C4-2B (cell line): ENCODE measurements around the gene ASXL1.
A peak's percentile ranks its signal among the peaks of the same experiment; 100 is the strongest.

Experiments
- H3K27ac ChIP-seq: fragments of 450-650 bp; 2 replicates; pipeline ENCODE4 v1.5.1; 2017
- ZFX ChIP-seq: fragments of 450-650 bp; IDR thresholded peaks from 2 replicates; pipeline ENCODE4 v1.6.1; 2017
- TF ChIP-seq, protein P1 (sequence below): fragments of 450-650 bp; conservative IDR thresholded peaks from 2 replicates; pipeline ENCODE4 v1.5.1; 2017; ENCODE audit warnings: mild to moderate bottlenecking

ASXL1 gene

DNA sequence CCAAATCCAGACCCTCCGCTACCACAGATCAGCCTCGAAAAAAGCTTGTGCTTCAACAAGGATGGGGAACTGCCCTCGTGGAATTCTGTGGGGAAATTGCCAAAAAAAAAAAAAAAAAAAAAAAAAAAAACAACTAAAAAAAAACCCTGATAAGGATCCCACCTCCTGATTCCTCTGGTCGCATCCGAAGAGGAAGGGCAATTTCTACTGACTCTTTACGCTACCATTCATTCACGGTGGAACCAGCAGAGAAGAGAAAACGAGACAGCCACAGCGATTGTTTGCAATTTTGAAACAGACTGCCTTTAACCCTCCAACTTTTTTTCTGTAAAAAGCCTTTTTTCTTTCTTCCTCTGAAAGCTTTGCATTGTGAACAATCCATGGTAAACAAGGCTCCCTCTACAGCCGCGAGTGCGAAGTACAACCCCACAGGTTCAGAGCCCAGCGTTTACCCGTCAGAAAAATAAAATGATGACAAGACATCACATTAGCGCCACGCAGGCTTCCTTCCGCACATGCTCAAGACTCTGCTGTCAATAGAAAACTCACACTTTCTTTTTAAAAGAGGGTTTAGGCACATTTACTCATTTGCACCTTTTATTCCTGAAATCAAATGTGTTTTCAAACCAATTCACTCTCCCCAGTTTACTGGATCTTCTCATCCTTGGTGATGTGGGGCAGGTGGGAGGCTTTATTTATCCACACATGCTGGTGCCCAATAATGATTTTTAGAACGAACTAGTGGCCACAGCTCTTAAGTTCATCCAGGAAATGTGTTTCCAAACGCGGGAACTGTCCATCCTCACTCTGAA, 127.0 kb downstream of the ASXL1 start:
- TF ChIP-seq, protein P1, sequence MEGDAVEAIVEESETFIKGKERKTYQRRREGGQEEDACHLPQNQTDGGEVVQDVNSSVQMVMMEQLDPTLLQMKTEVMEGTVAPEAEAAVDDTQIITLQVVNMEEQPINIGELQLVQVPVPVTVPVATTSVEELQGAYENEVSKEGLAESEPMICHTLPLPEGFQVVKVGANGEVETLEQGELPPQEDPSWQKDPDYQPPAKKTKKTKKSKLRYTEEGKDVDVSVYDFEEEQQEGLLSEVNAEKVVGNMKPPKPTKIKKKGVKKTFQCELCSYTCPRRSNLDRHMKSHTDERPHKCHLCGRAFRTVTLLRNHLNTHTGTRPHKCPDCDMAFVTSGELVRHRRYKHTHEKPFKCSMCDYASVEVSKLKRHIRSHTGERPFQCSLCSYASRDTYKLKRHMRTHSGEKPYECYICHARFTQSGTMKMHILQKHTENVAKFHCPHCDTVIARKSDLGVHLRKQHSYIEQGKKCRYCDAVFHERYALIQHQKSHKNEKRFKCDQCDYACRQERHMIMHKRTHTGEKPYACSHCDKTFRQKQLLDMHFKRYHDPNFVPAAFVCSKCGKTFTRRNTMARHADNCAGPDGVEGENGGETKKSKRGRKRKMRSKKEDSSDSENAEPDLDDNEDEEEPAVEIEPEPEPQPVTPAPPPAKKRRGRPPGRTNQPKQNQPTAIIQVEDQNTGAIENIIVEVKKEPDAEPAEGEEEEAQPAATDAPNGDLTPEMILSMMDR: peak; percentile 91
- no peak for TF ChIP-seq ZFX
- H3K27ac ChIP-seq: peak overlapping the region; percentile 84

GRCh38 chr20:32485770-32486478, 127.8 kb downstream of the ASXL1 start:
- no peak overlapping the region for H3K27ac ChIP-seq
- no peak for TF ChIP-seq ZFX
- TF ChIP-seq, protein P1: no peak

DNA sequence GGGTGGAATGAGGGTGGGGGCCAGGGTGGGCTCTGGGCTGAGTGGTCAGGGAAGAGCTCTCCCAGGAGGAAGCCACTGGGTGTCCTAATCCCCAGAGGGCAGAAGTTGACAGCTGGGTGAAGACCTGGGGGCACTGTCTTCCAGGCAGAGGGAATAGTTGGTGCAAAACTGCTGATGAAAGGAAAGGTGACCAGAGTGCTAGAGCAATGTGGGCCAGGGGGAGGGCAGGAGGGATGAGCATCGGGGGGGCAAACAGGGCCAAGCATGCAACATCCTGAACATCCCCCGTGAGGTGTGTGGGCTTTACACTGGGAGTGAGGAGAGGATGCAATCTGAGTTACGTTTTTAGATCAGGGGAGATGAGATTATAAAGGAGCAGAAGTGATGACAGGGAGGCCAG, 129.2 kb downstream of the ASXL1 start:
- no peak overlapping the region for H3K27ac ChIP-seq
- TF ChIP-seq, protein P1: no peak
- no peak for TF ChIP-seq ZFX

DNA sequence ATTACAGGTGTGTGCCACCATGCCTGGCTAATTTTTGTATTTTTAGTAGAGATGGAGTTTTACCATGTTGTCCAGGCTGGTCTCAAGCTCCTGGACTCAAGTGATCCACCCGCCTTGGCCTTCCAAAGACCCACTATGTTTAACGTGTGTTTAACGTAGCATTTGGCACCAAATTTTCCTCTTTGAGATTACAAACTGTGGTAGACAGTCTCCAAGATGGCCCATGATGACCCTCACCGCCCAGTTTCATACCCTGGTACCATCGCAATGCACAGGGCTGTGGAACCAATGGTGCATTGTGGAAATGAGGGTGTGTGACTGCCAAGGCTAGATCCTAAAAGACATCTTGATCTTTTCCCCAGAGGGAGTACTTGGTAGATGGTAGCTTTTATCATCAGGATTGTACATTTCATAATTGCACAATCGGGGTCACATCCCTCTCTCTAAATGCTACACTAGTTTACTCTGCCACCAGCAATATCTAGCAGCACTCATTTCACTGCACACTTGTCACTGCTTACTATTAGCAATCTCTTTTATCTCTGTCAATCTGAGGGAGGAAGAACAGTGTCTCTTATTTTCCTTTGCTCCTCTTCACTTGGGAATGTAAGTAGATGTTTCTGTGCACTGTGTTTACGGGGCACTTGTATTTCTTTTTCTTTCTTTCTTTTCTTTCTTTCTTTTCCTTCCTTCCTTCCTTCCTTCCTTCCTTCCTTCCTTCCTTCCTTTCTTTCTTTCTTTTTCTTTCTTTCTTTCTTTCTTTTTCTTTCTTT, 130.1 kb downstream of the ASXL1 start:
- no peak overlapping the region for H3K27ac ChIP-seq
- TF ChIP-seq, protein P1: no peak
- no peak for TF ChIP-seq ZFX
